K562 (cell line): ENCODE data around the gene LIPT2. TPM values are rescaled to one million over a fixed set of nuclear protein-coding genes. Genes with fewer than 3 reads are reported as not detected.

Experiments
- ATAC-seq: fragments of 200-7000 bp; cut with Tn5 transposase; 3 replicates; pipeline ENCODE4 v1.9.1; 2020; ENCODE audit warnings: moderate library complexity
- BruUV-seq: library from RNA; stranded (reverse); fragments of 400-500 nt; replicated peaks from 2 replicates; lab custom pipeline; 2021; lab: Mats Ljungman, UMichigan
- CTCF ChIA-PET: fragments of 300-600 bp; formaldehyde crosslinking; extraction: SDS; loops from one replicate; lab custom pipeline; 2021; ENCODE audit warnings: low intra/inter-chr PET ratio; lab: Yijun Ruan, JAX
- POLR2A ChIA-PET: fragments of 300-600, 350-650 bp; sonication (Branson Sonifier 250); formaldehyde crosslinking; extraction: SDS; loops from one replicate; lab custom pipeline; 2021; ENCODE audit warnings: antibody characterized with exemption, inconsistent platforms; lab: Yijun Ruan, JAX
- DNase-seq, 4 experiments: peaks; one replicate each; pipeline versions ENCODE4 v3.0.0 to v3.0.0-alpha.2; 2011 to 2018; ENCODE audit warnings: low spot score in 3 of 4, mixed read lengths in 3 of 4; ENCODE audit errors: extremely low read depth in 1 of 4
- FAIRE-seq: peaks from 2 replicates; lab custom pipeline; 2011; peaks lifted over from hg19 to GRCh38; lab: Jason Lieb, UNC
- H2AFZ ChIP-seq: 2 replicates; pipeline ENCODE4 v1.6.0; 2011; ENCODE audit warnings: low read depth, low read length, control low read depth, inconsistent platforms
- H3K27ac ChIP-seq: fragments of 200-600 bp; 3 replicates; pipeline ENCODE4 v1.8.0; 2011; ENCODE audit warnings: low read depth, mild to moderate bottlenecking, control low read depth, inconsistent platforms, low read length, moderate library complexity, mixed read lengths; ENCODE audit errors: extremely low read depth
- H3K27me3 ChIP-seq, 2 experiments: fragments of 300-600 bp in 1 of 2; 2 replicates in 1 of 2; 3 replicates in 1 of 2; pipeline versions ENCODE4 v1.6.0 to v1.8.0; 2011; ENCODE audit warnings: inconsistent platforms in 2 of 2, low read length in 2 of 2, mild to moderate bottlenecking in 1 of 2, mixed read lengths in 1 of 2, moderate library complexity in 1 of 2; ENCODE audit not compliant: control insufficient read depth in 2 of 2, insufficient read depth in 2 of 2
- H3K36me3 ChIP-seq: fragments of 300-600 bp; 3 replicates; pipeline ENCODE4 v1.8.0; 2011; ENCODE audit warnings: mild to moderate bottlenecking, low read length, inconsistent platforms; ENCODE audit not compliant: control insufficient read depth, insufficient read depth
- H3K4me1 ChIP-seq, 2 experiments: fragments of 200-600 bp in 1 of 2; replicated peaks in 1 of 2; 2 replicates in 1 of 2; 3 replicates in 1 of 2; pipeline versions ENCODE4 v1.5.1 to v1.8.0; 2011; ENCODE audit warnings: inconsistent platforms in 2 of 2, low read length in 2 of 2, mild to moderate bottlenecking in 1 of 2, mixed read lengths in 1 of 2, moderate library complexity in 1 of 2; ENCODE audit not compliant: control insufficient read depth in 2 of 2, insufficient read depth in 2 of 2
- H3K4me2 ChIP-seq: 2 replicates; pipeline ENCODE4 v1.6.1; 2011; ENCODE audit warnings: low read length, control low read depth, inconsistent platforms, mixed read lengths; ENCODE audit not compliant: insufficient read depth
- H3K4me3 ChIP-seq: fragments of 200-600 bp; sonication (generic), shearing (Covaris generic); 2 replicates; pipeline ENCODE4 v1.5.1; 2016; ENCODE audit warnings: control low read depth, inconsistent platforms
- H3K79me2 ChIP-seq: fragments of 200-600 bp; 3 replicates; pipeline ENCODE4 v1.8.0; 2011; ENCODE audit warnings: low read length, inconsistent platforms; ENCODE audit not compliant: control insufficient read depth, insufficient read depth
- H3K9ac ChIP-seq, 2 experiments: 2 replicates each; pipeline versions ENCODE4 v1.6.0 to v1.6.1; 2011; ENCODE audit warnings: low read depth in 2 of 2, low read length in 2 of 2, control low read depth in 1 of 2, inconsistent platforms in 1 of 2, mild to moderate bottlenecking in 1 of 2, mixed read lengths in 1 of 2; ENCODE audit not compliant: insufficient read depth in 1 of 2
- H3K9me1 ChIP-seq: one replicate; pipeline ENCODE4 v1.6.0; 2011; ENCODE audit warnings: inconsistent platforms, mild to moderate bottlenecking, low read length, moderate library complexity; ENCODE audit not compliant: control insufficient read depth, insufficient read depth
- H3K9me3 ChIP-seq: replicated peaks from 2 replicates; pipeline ENCODE4 v1.5.1; 2011; ENCODE audit warnings: low read depth, low read length, inconsistent platforms; ENCODE audit not compliant: control insufficient read depth, insufficient read depth
- H4K20me1 ChIP-seq: replicated peaks from 2 replicates; pipeline ENCODE4 v1.6.1; 2011; ENCODE audit warnings: low read length, inconsistent platforms, mixed read lengths; ENCODE audit not compliant: control insufficient read depth, insufficient read depth
- CBFA2T2 ChIP-seq: fragments of 450-650 bp; conservative IDR thresholded peaks from 2 replicates; pipeline ENCODE4 v1.6.1; 2017; ENCODE audit warnings: mild to moderate bottlenecking
- CREBBP ChIP-seq: IDR thresholded peaks from one replicate; pipeline ENCODE4 v1.6.1; 2012; ENCODE audit warnings: low read depth, mild to moderate bottlenecking, control low read depth, inconsistent platforms, low read length
- GTF2F1 ChIP-seq: IDR thresholded peaks from 2 replicates; pipeline ENCODE4 v1.6.1; 2011; ENCODE audit warnings: low read depth, low read length, improper control_type of control experiment
- HDAC3 ChIP-seq: fragments of 450-650 bp; IDR thresholded peaks from 2 replicates; pipeline ENCODE4 v1.6.1; 2018; ENCODE audit warnings: borderline replicate concordance, mild to moderate bottlenecking, moderate library complexity; ENCODE audit not compliant: partially characterized antibody
- HMG20A ChIP-seq: fragments of 450-650 bp; formaldehyde crosslinking; conservative IDR thresholded peaks from 2 replicates; pipeline ENCODE4 v1.4.0; 2020; ENCODE audit warnings: mild to moderate bottlenecking, mixed read lengths
- MECOM ChIP-seq: fragments of 250-450 bp; sonication (Bioruptor Pico); IDR thresholded peaks from 2 replicates; pipeline ENCODE4 v1.8.0; 2022; ENCODE audit warnings: inconsistent platforms
- NCOR1 ChIP-seq: fragments of 450-650 bp; IDR thresholded peaks from 2 replicates; pipeline ENCODE4 v1.6.1; 2016; ENCODE audit warnings: mild to moderate bottlenecking, moderate library complexity
- PHF21A ChIP-seq: fragments of 450-650 bp; IDR thresholded peaks from 2 replicates; pipeline ENCODE4 v1.6.1; 2017; ENCODE audit warnings: low read depth, borderline replicate concordance
- PYGO2 ChIP-seq: fragments of 450-650 bp; IDR thresholded peaks from 2 replicates; pipeline ENCODE4 v1.6.1; 2016; ENCODE audit warnings: mild to moderate bottlenecking, missing genetic modification characterization, moderate library complexity, missing compliant biosample characterization
- RBM22 ChIP-seq: fragments of 200-400 bp; formaldehyde crosslinking; IDR thresholded peaks from 2 replicates; pipeline ENCODE4 v1.6.1; 2018; ENCODE audit warnings: low read length, low read depth; ENCODE audit not compliant: poor library complexity, severe bottlenecking
- RBM34 ChIP-seq: fragments of 200-400 bp; formaldehyde crosslinking; IDR thresholded peaks from 2 replicates; pipeline ENCODE4 v1.6.1; 2018; ENCODE audit warnings: low read length, borderline replicate concordance; ENCODE audit not compliant: insufficient read depth
- RCOR1 ChIP-seq, 2 experiments: IDR thresholded peaks; 2 replicates each; pipeline ENCODE4 v1.6.1; 2012; ENCODE audit warnings: low read depth in 2 of 2, low read length in 2 of 2, borderline replicate concordance in 1 of 2, improper control_type of control experiment in 1 of 2
- SMARCC2 ChIP-seq: fragments of 450-650 bp; IDR thresholded peaks from 2 replicates; pipeline ENCODE4 v1.6.1; 2017; ENCODE audit warnings: antibody characterized with exemption, moderate library complexity, mild to moderate bottlenecking, low read depth
- TAL1 ChIP-seq: fragments of 450-650 bp; IDR thresholded peaks from 2 replicates; pipeline ENCODE4 v1.6.1; 2016; ENCODE audit warnings: mild to moderate bottlenecking
- TEAD4 ChIP-seq, 2 experiments: sonication (generic) in 1 of 2; formaldehyde crosslinking in 1 of 2; IDR thresholded peaks; 2 replicates each; pipeline versions ENCODE4 v1.6.1 to v1.8.0; 2012 to 2022; ENCODE audit warnings: borderline replicate concordance in 1 of 2, inconsistent platforms in 1 of 2, low read length in 1 of 2, mild to moderate bottlenecking in 1 of 2, missing genetic modification reagents in 1 of 2
- ZNF134 ChIP-seq: fragments of 250-450 bp; sonication (Bioruptor Pico); conservative IDR thresholded peaks from 2 replicates; pipeline ENCODE4 v1.4.0; 2020
- ZNF175 ChIP-seq: fragments of 200-800 bp; sonication (Bioruptor generic); IDR thresholded peaks from 2 replicates; pipeline ENCODE4 v1.6.1; 2016; ENCODE audit warnings: low read depth, mild to moderate bottlenecking, missing genetic modification characterization, missing compliant biosample characterization
- ZNF224 ChIP-seq: sonication (generic); formaldehyde crosslinking; IDR thresholded peaks from 2 replicates; pipeline ENCODE4 v1.8.0; 2022; ENCODE audit warnings: mild to moderate bottlenecking, missing genetic modification reagents
- ZNF507 ChIP-seq: conservative IDR thresholded peaks from 2 replicates; pipeline ENCODE4 v1.6.1; 2017; ENCODE audit warnings: missing genetic modification characterization, missing compliant biosample characterization
- ZNF76 ChIP-seq: fragments of 250-450 bp; sonication (Bioruptor Pico); IDR thresholded peaks from 2 replicates; pipeline ENCODE4 v1.4.0; 2020; ENCODE audit warnings: mild to moderate bottlenecking, moderate library complexity, borderline replicate concordance
- ZSCAN32 ChIP-seq: fragments of 450-650 bp; formaldehyde crosslinking; IDR thresholded peaks from 2 replicates; pipeline ENCODE4 v1.4.0; 2020; ENCODE audit warnings: mild to moderate bottlenecking, moderate library complexity
- WGBS: fragments of 100-300 bp; shearing (Covaris generic); methylation state at CpG from one replicate; pipeline ENCODE4 v1.1.6; 2016; ENCODE audit warnings: low coverage, mixed read lengths; ENCODE audit not compliant: insufficient coverage; ENCODE audit errors: missing lambda C conversion rate; 5-methylcytosine and 5-hydroxymethylcytosine counted together
- in situ Hi-C: fragments of 300-500 bp; cut with MboI; formaldehyde crosslinking; loops from 4 replicates; pipeline ENCODE4 v1.15.0; 2018; ENCODE audit warnings: inconsistent platforms, mixed read lengths
- intact Hi-C: fragments of 100-400 bp; cut with micrococcal nuclease; formaldehyde crosslinking; loops from 2 replicates; pipeline ENCODE4 v1.14.2; 2022
- polyA plus RNA-seq, 8 experiments: library from polyadenylated mRNA; depleted of rRNA in 4 of 8; stranded (reverse) in 5 of 8; unstranded in 3 of 8; fragments of >200 nt; fragmentation: Nextera tagmentation in 2 of 8; fragmentation: Illumina TruSeq in 1 of 8; extraction: Ambion mirVana in 2 of 8; extraction: Trizol in 1 of 8; gene quantifications; 2 replicates each; pipeline versions ENCODE4 v1.2.1 to v1.2.3, GENCODE V29; 2011 to 2014; ENCODE audit warnings: inconsistent platforms in 1 of 8, missing spikeins in 1 of 8
- total RNA-seq, 7 experiments: library from RNA; depleted of rRNA in 6 of 7; stranded (reverse); fragments of >200 nt in 6 of 7; fragmentation: Illumina TruSeq in 2 of 7; extraction: Trizol in 2 of 7; gene quantifications; 2 replicates each; pipeline versions ENCODE4 v1.2.1 to v1.2.3, GENCODE V29; 2011 to 2021; ENCODE audit warnings: low replicate concordance in 1 of 7
- TF ChIP-seq, protein P1 (sequence below): fragments of 450-650 bp; IDR thresholded peaks from 2 replicates; pipeline ENCODE4 v1.7.0; 2016; ENCODE audit warnings: borderline replicate concordance

LIPT2 gene
- total and polyA plus RNA-seq, 9 of the 15 experiments (the other 6 are each of a cell fraction or from before 2014, with no cell fraction given): 1.00 to 5.2 (median 3.5) TPM

DNA sequence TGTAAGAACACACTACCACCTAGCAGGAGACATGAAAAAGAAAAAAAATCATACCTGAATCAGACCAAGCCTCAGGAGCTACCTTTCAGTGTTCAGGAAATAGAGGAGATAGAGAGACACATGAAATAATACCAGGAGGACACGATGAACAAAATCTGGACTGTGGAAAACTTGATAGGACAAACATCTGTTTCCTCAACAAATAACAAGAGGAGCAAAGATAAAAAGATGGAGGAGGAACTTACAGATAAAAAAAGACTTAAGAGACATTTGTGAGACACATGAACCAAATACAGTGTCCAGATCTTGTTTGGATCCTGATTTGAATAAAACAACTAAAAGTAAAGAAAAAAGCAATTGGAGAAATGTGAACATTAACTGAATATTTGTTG, 13.8 kb downstream of the LIPT2 start:
- Histone ChIP-seq H3K36me3 (no peaks in the 10 kb centered on the region), H3K4me3 (no peak overlapping the region), H3K9me1 (no peaks in the 10 kb centered on the region), H3K4me2 (no peak overlapping the region), H3K27me3 (no peaks in the 10 kb centered on the region), H3K27ac (no peak overlapping the region), H3K79me2 (no peaks in the 10 kb centered on the region), H3K9me3 (no peaks in the 10 kb centered on the region), H2AFZ (no peak overlapping the region), H3K9ac (no peak overlapping the region), H4K20me1 (no peaks in the 10 kb centered on the region), H3K4me1 (peaks cover 0 to 11% of the 10 kb centered on the region in 2 experiments; a peak in 2 of 5 replicates)
- BruUV-seq: no TSS peak
- FAIRE-seq (no peak), DNase-seq (no peak), ATAC-seq (peak; percentile 27; the same call in 2 of the 3 replicates)
- in situ Hi-C loops: no loop called here
- POLR2A ChIA-PET: interaction anchor here (1.5 to 2.0 kb wide), 3 partner anchors 10 to 13 kb away, joined by 5 to 8 read pairs (median 6); partner anchors contain the start of gene LIPT2
- intact Hi-C loops: no loop called here
- CTCF ChIA-PET: no interaction called here
- 0% methylated on average over 1 of the region's 1 CpG for WGBS
- no peak for TF ChIP-seq SMARCC2
- TF ChIP-seq RBM22: no peak
- no peak for TF ChIP-seq ZNF76 (CRISPR knock-in tag)
- no peak for TF ChIP-seq RBM34
- peak; percentile 51; the same call in 1 of the 2 replicates for TF ChIP-seq TAL1
- TF ChIP-seq RCOR1 (IDR thresholded peaks at IDR 0.05; ENCODE audit: borderline replicate concordance in 1 of 2, low read depth in 2 of 2, low read length in 2 of 2): peak in 1 of 2 experiments; percentile 70; a peak in 1 of 4 replicates
- TF ChIP-seq MECOM (CRISPR knock-in tag): no peak
- TF ChIP-seq NCOR1: peak; percentile 42; the same call in 1 of the 2 replicates
- TF ChIP-seq ZNF224 (CRISPR knock-in tag): no peak
- no peak for TF ChIP-seq HDAC3
- no peak for TF ChIP-seq ZNF507
- no peak for TF ChIP-seq HMG20A (CRISPR knock-in tag)
- TF ChIP-seq, protein P1, sequence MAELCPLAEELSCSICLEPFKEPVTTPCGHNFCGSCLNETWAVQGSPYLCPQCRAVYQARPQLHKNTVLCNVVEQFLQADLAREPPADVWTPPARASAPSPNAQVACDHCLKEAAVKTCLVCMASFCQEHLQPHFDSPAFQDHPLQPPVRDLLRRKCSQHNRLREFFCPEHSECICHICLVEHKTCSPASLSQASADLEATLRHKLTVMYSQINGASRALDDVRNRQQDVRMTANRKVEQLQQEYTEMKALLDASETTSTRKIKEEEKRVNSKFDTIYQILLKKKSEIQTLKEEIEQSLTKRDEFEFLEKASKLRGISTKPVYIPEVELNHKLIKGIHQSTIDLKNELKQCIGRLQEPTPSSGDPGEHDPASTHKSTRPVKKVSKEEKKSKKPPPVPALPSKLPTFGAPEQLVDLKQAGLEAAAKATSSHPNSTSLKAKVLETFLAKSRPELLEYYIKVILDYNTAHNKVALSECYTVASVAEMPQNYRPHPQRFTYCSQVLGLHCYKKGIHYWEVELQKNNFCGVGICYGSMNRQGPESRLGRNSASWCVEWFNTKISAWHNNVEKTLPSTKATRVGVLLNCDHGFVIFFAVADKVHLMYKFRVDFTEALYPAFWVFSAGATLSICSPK: no peak
- no peak for TF ChIP-seq GTF2F1
- no peak for TF ChIP-seq ZSCAN32 (CRISPR knock-in tag)
- peak; percentile 49; the same call in 1 of the 2 replicates for TF ChIP-seq ZNF175 (CRISPR knock-in tag)
- TF ChIP-seq PHF21A: no peak
- no peak for TF ChIP-seq CREBBP
- TF ChIP-seq PYGO2 (tag): no peak
- no peak for TF ChIP-seq ZNF134 (CRISPR knock-in tag)
- TF ChIP-seq CBFA2T2: peak; percentile 62
- TF ChIP-seq TEAD4 (IDR thresholded peaks at IDR 0.05; ENCODE audit: low read length): 0 out of 2 replicates have a peak, but pooled peaks have one; percentile 37
- no peak for TF ChIP-seq TEAD4 (CRISPR knock-in tag; IDR thresholded peaks at IDR 0.05; ENCODE audit: borderline replicate concordance)
